Neural crest cell (in vitro differentiated cells): ENCODE results near the gene FSCN2. TPM values are rescaled to one million over a fixed set of nuclear protein-coding genes. Genes with fewer than 3 reads are reported as not detected.
A peak's percentile ranks its signal among the peaks of the same experiment; 100 is the strongest.

Source experiments
- DNase-seq: peaks from one replicate; pipeline ENCODE4 v3.0.0; 2021; ENCODE audit warnings: low read depth, mixed read lengths, low spot score
- H3K27ac Mint-ChIP-seq: one replicate; pipeline ENCODE4 v1.8.0; 2021; ENCODE audit warnings: mild to moderate bottlenecking, mixed read lengths; ENCODE audit not compliant: unreplicated experiment
- H3K27me3 Mint-ChIP-seq: 2 replicates; pipeline ENCODE4 v1.8.0; 2021; ENCODE audit warnings: low read depth, mild to moderate bottlenecking, mixed read lengths
- H3K36me3 Mint-ChIP-seq: 2 replicates; pipeline ENCODE4 v1.8.0; 2021; ENCODE audit warnings: low read depth, mild to moderate bottlenecking, mixed read lengths
- H3K4me1 Mint-ChIP-seq: 2 replicates; pipeline ENCODE4 v1.8.0; 2021; ENCODE audit warnings: mixed read lengths
- H3K4me3 Mint-ChIP-seq: one replicate; pipeline ENCODE4 v1.8.0; 2021; ENCODE audit warnings: mild to moderate bottlenecking, mixed read lengths
- H3K9me3 Mint-ChIP-seq: 2 replicates; pipeline ENCODE4 v1.8.0; 2021; ENCODE audit warnings: mixed read lengths
- total RNA-seq: library from RNA; stranded (reverse); gene quantifications from 2 replicates; pipeline ENCODE4 v1.2.1, GENCODE V29; 2021
- TF ChIP-seq, protein P1 (sequence below): fragments of 200-600 bp; sonication (generic); conservative IDR thresholded peaks from 2 replicates; pipeline ENCODE4 v1.5.0; 2021; ENCODE audit warnings: antibody characterized with exemption, mild to moderate bottlenecking

The FSCN2 gene
- total RNA-seq, 1 donor from 2014 or later: 0.56 TPM

DNA sequence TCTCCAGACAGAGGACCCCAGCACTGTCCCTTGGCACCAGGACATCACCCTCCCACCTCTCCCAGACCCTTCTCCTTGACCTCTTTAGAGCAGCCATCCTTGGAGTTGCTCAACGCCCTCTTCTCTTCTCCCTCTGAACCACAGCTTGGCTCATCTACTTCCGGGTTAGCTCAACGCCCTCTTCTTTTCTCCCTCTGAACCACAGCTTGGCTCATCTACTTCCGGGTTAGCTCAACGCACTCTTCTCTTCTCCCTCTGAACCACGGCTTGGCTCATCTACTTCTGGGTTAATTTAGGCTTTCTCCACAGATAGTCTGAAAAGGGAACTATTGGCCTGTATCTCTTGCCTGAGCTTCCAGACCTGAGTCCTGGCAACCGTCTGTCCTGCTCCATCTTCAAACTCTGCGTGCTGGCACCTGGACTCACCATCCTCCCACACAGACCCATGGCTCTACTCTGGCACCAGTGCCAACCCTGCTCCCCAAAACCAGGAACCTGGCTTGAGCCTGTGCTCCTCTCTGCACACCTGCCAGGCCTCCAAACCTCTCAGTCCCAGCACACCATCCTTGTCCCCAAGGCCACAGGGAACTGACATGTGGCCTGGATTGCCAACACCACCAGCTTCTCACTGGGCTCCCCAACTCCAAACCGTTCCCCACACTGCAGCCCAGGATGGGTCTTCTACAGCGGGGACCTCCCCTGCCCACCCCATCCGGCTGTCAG is 49.3 kb downstream of the FSCN2 start:
- TF ChIP-seq, protein P1, sequence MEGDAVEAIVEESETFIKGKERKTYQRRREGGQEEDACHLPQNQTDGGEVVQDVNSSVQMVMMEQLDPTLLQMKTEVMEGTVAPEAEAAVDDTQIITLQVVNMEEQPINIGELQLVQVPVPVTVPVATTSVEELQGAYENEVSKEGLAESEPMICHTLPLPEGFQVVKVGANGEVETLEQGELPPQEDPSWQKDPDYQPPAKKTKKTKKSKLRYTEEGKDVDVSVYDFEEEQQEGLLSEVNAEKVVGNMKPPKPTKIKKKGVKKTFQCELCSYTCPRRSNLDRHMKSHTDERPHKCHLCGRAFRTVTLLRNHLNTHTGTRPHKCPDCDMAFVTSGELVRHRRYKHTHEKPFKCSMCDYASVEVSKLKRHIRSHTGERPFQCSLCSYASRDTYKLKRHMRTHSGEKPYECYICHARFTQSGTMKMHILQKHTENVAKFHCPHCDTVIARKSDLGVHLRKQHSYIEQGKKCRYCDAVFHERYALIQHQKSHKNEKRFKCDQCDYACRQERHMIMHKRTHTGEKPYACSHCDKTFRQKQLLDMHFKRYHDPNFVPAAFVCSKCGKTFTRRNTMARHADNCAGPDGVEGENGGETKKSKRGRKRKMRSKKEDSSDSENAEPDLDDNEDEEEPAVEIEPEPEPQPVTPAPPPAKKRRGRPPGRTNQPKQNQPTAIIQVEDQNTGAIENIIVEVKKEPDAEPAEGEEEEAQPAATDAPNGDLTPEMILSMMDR: no peak
- peaks cover 13% of the 10 kb centered on the region for H3K36me3 Mint-ChIP-seq
- H3K27ac Mint-ChIP-seq: peak overlapping the region; percentile 4

DNA sequence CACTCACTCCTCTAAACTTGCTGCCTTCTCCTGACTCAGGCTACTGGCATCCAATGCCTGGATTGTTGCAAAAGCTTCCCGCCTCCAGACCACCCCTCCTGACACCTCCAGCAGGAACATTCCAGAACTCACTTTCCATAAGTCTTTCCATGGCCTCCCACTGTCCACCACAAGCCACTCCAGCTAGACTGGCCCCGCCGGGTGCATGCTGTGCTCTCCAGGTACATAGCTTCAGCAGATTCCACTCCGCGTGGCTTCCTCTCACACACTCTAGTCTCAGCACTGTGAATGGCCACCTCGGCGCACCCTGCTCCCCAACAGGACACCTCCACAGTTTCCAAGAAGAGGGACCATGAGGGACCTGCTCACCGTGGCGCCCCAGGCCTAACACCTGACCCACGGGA is 49.9 kb downstream of the FSCN2 start:
- peaks cover 8% of the 10 kb centered on the region for H3K36me3 Mint-ChIP-seq
- peaks cover 10% of the 10 kb centered on the region for H3K4me1 Mint-ChIP-seq
- H3K27ac Mint-ChIP-seq: peak overlapping the region; percentile 80
- DNase-seq: no peak
- H3K9me3 Mint-ChIP-seq: no peaks in the 10 kb centered on the region
- H3K4me3 Mint-ChIP-seq: no peak overlapping the region
- no peaks in the 10 kb centered on the region for H3K27me3 Mint-ChIP-seq
- TF ChIP-seq, protein P1: no peak

More for the DNA sequence above, 49.3 kb downstream of the FSCN2 start:
- no peaks in the 10 kb centered on the region for H3K9me3 Mint-ChIP-seq
- peaks cover 10% of the 10 kb centered on the region for H3K4me1 Mint-ChIP-seq
- H3K27me3 Mint-ChIP-seq: no peaks in the 10 kb centered on the region
- no peak overlapping the region for H3K4me3 Mint-ChIP-seq
- no peak for DNase-seq

DNA sequence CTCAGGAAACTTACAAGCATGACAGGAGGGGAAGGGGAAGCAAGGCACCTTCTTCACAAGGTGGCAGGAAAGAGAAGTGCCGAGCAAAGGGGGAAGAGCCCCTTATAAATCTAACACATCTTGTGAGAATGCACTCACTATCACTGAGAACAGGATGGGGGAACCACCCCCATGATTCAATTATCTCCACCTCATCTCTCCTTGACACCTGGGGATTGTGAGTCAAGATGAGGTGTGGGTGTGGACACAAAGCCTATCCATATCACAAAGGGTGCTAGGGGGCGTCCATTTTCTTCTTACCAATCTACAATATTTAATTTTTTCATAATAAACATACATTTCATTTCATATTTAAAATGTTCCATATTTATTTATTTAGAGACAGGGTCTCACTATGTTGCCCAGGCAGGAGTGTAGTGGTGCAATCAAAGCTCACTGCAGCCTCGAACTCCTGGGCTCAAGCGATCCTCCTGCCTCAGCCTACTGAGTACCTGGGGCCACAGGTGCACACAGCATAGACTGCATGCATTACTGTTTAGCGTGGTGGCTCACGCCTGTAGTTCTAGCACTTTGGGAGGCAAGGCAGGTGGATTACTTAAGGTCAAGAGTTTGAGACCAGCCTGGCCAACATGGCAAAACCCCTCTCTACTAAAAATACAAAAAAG is 50.5 kb downstream of the FSCN2 start:
- Mint-ChIP-seq H3K27ac (peak overlapping the region; percentile 80), H3K4me1 (peaks cover 10% of the 10 kb centered on the region), H3K9me3 (no peaks in the 10 kb centered on the region), H3K4me3 (no peak overlapping the region), H3K27me3 (no peaks in the 10 kb centered on the region), H3K36me3 (peaks cover 8% of the 10 kb centered on the region)
- DNase-seq: no peak
- TF ChIP-seq, protein P1: no peak

DNA sequence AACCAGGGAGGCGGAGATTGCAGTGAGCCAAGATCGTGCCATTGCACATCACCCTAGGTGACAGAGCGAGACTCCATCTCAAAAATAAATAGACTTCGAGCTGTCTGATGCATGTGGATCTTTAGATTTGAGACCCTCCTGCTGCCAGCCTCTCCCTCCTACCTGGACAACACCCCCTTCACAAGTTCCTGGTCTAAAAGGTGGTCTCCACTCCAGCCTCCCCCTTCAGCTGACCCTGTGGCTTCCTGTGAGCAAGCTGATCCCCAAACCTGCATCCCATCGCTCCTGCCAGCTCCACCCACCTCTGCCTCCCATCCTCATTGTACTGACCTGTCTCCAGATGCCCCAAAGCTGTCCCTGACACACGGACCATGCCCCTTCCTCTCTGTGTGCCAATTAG is 51.1 kb downstream of the FSCN2 start:
- H3K36me3 Mint-ChIP-seq: peaks cover 8% of the 10 kb centered on the region
- H3K4me3 Mint-ChIP-seq: no peak overlapping the region
- no peaks in the 10 kb centered on the region for H3K9me3 Mint-ChIP-seq
- peak overlapping the region; percentile 84 for H3K27ac Mint-ChIP-seq
- TF ChIP-seq, protein P1: no peak
- DNase-seq: no peak
- no peaks in the 10 kb centered on the region for H3K27me3 Mint-ChIP-seq
- H3K4me1 Mint-ChIP-seq: peaks cover 10% of the 10 kb centered on the region

DNA sequence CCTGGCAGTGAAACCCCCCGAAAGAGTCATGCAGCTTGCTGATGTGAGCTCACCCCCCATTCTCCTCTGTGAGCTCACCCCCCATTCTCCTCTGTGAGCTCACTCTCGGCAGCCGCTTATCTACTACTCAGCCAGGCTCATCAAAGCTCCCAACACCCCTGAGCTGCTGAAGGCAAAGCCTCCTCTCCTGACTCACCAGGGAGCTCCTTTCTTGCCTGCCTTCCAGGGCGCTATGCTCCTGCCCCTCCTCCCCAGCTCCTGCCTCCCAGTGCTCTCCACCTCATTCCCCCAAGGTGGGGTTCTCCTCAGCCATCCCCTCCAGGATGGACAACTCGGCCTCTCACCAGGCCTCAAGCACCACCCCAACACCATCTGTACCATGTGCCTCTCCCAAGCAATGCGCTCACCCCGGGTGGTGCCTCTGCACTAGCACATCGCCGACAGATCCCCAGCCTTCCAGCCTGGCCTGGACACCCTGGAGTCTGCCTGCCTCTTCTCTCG is 51.7 kb downstream of the FSCN2 start:
- no peaks in the 10 kb centered on the region for H3K9me3 Mint-ChIP-seq
- no peak for DNase-seq
- H3K27ac Mint-ChIP-seq: peak overlapping the region; percentile 20
- peaks cover 10% of the 10 kb centered on the region for H3K4me1 Mint-ChIP-seq
- H3K27me3 Mint-ChIP-seq: no peaks in the 10 kb centered on the region
- peaks cover 8% of the 10 kb centered on the region for H3K36me3 Mint-ChIP-seq
- TF ChIP-seq, protein P1: no peak
- no peak overlapping the region for H3K4me3 Mint-ChIP-seq
